Hepatocyte (in vitro differentiated cells): Measurements from ENCODE around the gene NUP43. TPM values are rescaled to one million over a fixed set of nuclear protein-coding genes. Genes with fewer than 3 reads are reported as not detected.

Experiments used
- DNase-seq: peaks from one replicate; pipeline ENCODE4 v3.0.0-alpha.2; 2016; ENCODE audit warnings: low spot score
- H2AFZ ChIP-seq: fragments of 200-600 bp; sonication (generic); 2 replicates; pipeline ENCODE4 v1.6.0; 2016; ENCODE audit warnings: antibody characterized with exemption, mild to moderate bottlenecking
- H3K27ac ChIP-seq: fragments of 200-600 bp; sonication (generic); 2 replicates; pipeline ENCODE4 v1.5.1; 2016; ENCODE audit warnings: mild to moderate bottlenecking
- H3K27me3 ChIP-seq: fragments of 200-600 bp; sonication (generic); 2 replicates; pipeline ENCODE4 v1.6.1; 2016
- H3K36me3 ChIP-seq: fragments of 200-600 bp; sonication (generic); replicated peaks from 2 replicates; pipeline ENCODE4 v1.5.1; 2016; ENCODE audit warnings: low read depth; ENCODE audit not compliant: insufficient read depth
- H3K4me1 ChIP-seq: fragments of 200-600 bp; sonication (generic); 2 replicates; pipeline ENCODE4 v1.5.1; 2016; ENCODE audit warnings: mild to moderate bottlenecking, moderate library complexity; ENCODE audit not compliant: insufficient read depth
- H3K4me2 ChIP-seq: fragments of 200-600 bp; sonication (generic); 2 replicates; pipeline ENCODE4 v1.6.0; 2016
- H3K4me3 ChIP-seq: fragments of 200-600 bp; sonication (generic); 2 replicates; pipeline ENCODE4 v1.5.1; 2016; ENCODE audit warnings: mild to moderate bottlenecking
- H3K79me2 ChIP-seq: fragments of 200-600 bp; sonication (generic); 2 replicates; pipeline ENCODE4 v1.6.0; 2017; ENCODE audit warnings: mild to moderate bottlenecking
- H3K9me2 ChIP-seq: fragments of 200-600 bp; sonication (generic); replicated peaks from 2 replicates; pipeline ENCODE4 v1.6.0; 2017; ENCODE audit warnings: mild to moderate bottlenecking; ENCODE audit not compliant: insufficient read depth
- H3K9me3 ChIP-seq: fragments of 200-600 bp; sonication (generic); 2 replicates; pipeline ENCODE4 v1.5.1; 2016; ENCODE audit warnings: low read depth, mild to moderate bottlenecking
- H4K20me1 ChIP-seq: fragments of 200-600 bp; sonication (generic); 2 replicates; pipeline ENCODE4 v1.6.0; 2016; ENCODE audit warnings: mild to moderate bottlenecking; ENCODE audit not compliant: insufficient read depth, poor library complexity, severe bottlenecking
- EZH2 ChIP-seq: fragments of 200-600 bp; sonication (generic); IDR thresholded peaks from 2 replicates; pipeline ENCODE4 v1.6.1; 2016; ENCODE audit warnings: antibody characterized with exemption, mild to moderate bottlenecking, borderline replicate concordance
- EZH2phosphoT487 ChIP-seq: fragments of 200-600 bp; sonication (generic); IDR thresholded peaks from one replicate; pipeline ENCODE4 v1.6.1; 2018; ENCODE audit warnings: antibody characterized with exemption, mild to moderate bottlenecking, low read depth, moderate library complexity; ENCODE audit not compliant: unreplicated experiment, severe bottlenecking
- WGBS: methylation state at CpG from one replicate; pipeline ENCODE4 v1.1.6; 2016; ENCODE audit warnings: low lambda C conversion rate; ENCODE audit errors: missing lambda C conversion rate; 5-methylcytosine and 5-hydroxymethylcytosine counted together
- polyA plus RNA-seq: library from polyadenylated mRNA; unstranded; fragments of >200 nt; fragmentation: Nextera tagmentation; extraction: Ambion mirVana; gene quantifications from 2 replicates; pipeline ENCODE4 v1.2.1, GENCODE V29; 2016
- total RNA-seq: library from RNA; depleted of rRNA; stranded (reverse); fragments of >200 nt; gene quantifications from 2 replicates; pipeline ENCODE4 v1.2.3, GENCODE V29; 2014
- TF ChIP-seq, protein P1 (sequence below): fragments of 200-600 bp; sonication (generic); IDR thresholded peaks from 2 replicates; pipeline ENCODE4 v1.5.1; 2016; ENCODE audit warnings: antibody characterized with exemption, mild to moderate bottlenecking; ENCODE audit not compliant: poor library complexity

Gene NUP43
- total and polyA plus RNA-seq, 2 experiments from 2014 or later, result 9.8 to 37.2 TPM

DNA sequence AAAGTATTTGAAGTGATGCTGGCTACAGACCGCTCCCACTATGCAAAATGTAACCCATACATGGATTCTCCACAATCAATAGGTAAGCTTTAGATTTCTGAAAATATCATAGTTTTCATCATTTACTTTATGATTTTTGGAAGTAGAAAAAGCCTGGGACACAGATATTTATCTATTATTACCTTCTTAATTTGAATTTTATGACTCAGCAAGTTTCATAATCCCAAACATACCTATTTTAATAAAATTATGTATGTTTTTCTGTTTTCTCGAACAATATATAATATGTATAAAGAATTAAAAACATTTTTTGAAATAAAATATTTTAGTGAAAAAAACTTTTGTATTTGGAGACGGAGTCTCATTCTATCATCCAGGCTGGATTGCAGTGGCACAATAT is 24.9 kb upstream of the NUP43 start:
- peaks cover 39% of the 10 kb centered on the region for H3K79me2 ChIP-seq
- H3K4me3 ChIP-seq, result no peak overlapping the region
- no peak for DNase-seq
- H3K4me1 ChIP-seq, result no peaks in the 10 kb centered on the region
- H4K20me1 ChIP-seq, result no peaks in the 10 kb centered on the region
- no peak overlapping the region for H3K27ac ChIP-seq
- peaks cover 5% of the 10 kb centered on the region for H3K9me3 ChIP-seq
- H3K36me3 ChIP-seq, result no peaks in the 10 kb centered on the region
- WGBS, result 97% methylated on average over 3 of the region's 3 CpGs
- H3K9me2 ChIP-seq, result no peaks in the 10 kb centered on the region
- no peak overlapping the region for H3K4me2 ChIP-seq
- H2AFZ ChIP-seq, result no peak overlapping the region
- H3K27me3 ChIP-seq, result no peaks in the 10 kb centered on the region
- TF ChIP-seq EZH2, result no peak
- TF ChIP-seq, protein P1, sequence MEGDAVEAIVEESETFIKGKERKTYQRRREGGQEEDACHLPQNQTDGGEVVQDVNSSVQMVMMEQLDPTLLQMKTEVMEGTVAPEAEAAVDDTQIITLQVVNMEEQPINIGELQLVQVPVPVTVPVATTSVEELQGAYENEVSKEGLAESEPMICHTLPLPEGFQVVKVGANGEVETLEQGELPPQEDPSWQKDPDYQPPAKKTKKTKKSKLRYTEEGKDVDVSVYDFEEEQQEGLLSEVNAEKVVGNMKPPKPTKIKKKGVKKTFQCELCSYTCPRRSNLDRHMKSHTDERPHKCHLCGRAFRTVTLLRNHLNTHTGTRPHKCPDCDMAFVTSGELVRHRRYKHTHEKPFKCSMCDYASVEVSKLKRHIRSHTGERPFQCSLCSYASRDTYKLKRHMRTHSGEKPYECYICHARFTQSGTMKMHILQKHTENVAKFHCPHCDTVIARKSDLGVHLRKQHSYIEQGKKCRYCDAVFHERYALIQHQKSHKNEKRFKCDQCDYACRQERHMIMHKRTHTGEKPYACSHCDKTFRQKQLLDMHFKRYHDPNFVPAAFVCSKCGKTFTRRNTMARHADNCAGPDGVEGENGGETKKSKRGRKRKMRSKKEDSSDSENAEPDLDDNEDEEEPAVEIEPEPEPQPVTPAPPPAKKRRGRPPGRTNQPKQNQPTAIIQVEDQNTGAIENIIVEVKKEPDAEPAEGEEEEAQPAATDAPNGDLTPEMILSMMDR, result no peak
- no peak for TF ChIP-seq EZH2phosphoT487

DNA sequence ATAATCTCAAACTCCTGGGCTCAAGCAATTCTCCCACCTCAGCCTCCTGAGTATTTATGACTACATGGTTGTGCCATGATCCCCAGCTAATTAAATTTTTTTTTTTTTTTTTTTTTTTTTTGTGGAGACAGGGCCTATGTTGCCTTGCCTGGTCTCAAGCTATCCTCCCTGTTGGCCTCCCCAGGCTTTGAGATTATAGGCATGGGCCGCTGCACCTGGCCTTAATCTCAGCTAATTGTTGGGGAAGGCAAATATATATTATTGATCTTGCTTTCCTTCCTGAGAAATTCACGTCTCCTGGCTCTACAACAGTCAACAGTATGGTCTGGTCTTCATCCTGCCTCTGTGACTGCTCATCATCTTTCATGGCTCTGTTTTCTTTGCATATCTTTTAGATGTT is 23.3 kb upstream of the NUP43 start:
- no peak overlapping the region for H3K27ac ChIP-seq
- peaks cover 48% of the 10 kb centered on the region for H3K79me2 ChIP-seq
- H3K9me2 ChIP-seq, result no peaks in the 10 kb centered on the region
- TF ChIP-seq EZH2 (no peak), EZH2phosphoT487 (no peak)
- TF ChIP-seq, protein P1, result no peak
- H3K4me3 ChIP-seq, result no peak overlapping the region
- H4K20me1 ChIP-seq, result no peaks in the 10 kb centered on the region
- H3K27me3 ChIP-seq, result no peaks in the 10 kb centered on the region
- H3K9me3 ChIP-seq, result peaks cover 11% of the 10 kb centered on the region
- DNase-seq, result no peak
- no peak overlapping the region for H3K4me2 ChIP-seq
- H2AFZ ChIP-seq, result no peak overlapping the region
- 93% methylated on average over 2 of the region's 2 CpGs for WGBS
- H3K4me1 ChIP-seq, result no peaks in the 10 kb centered on the region
- H3K36me3 ChIP-seq, result no peaks in the 10 kb centered on the region

DNA sequence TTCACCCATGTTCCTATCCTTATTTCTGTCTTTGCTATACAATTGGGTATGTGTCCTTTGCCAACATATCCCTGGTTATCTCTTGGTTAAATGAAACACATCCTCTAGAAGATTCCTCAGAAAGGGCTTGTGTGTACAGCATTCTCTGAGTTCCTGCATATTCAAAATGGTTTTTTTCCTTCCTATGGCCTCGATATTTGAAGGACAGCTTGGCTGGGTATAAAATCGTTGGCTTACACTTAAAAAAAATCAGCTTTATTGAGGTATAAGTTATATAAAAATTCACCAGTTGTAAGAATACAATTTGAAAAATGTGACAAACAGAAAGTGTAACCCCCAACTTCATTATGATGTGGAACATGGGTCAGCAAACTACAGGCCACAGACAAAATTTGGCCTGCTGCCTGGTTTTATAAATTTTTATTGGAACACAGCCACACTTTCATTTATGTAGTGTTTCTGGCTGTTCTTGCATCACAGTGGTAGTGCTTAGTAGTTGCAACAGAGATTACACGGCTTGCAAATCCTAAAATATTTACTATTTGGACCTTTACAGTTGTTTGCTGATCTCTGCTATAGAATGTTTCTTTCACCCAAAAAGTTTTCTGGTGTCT is 19.9 kb upstream of the NUP43 start:
- 79% methylated on average over 3 of the region's 3 CpGs for WGBS
- H3K27me3 ChIP-seq, result no peaks in the 10 kb centered on the region
- H3K4me1 ChIP-seq, result no peaks in the 10 kb centered on the region
- peaks cover 71% of the 10 kb centered on the region for H3K79me2 ChIP-seq
- H3K27ac ChIP-seq, result no peak overlapping the region
- no peaks in the 10 kb centered on the region for H4K20me1 ChIP-seq
- no peak for DNase-seq
- no peaks in the 10 kb centered on the region for H3K36me3 ChIP-seq
- no peaks in the 10 kb centered on the region for H3K9me2 ChIP-seq
- no peak overlapping the region for H3K4me2 ChIP-seq
- peaks cover 11% of the 10 kb centered on the region for H3K9me3 ChIP-seq
- TF ChIP-seq, protein P1, result no peak
- TF ChIP-seq EZH2phosphoT487, result no peak
- TF ChIP-seq EZH2, result no peak
- H3K4me3 ChIP-seq, result no peak overlapping the region
- no peak overlapping the region for H2AFZ ChIP-seq

DNA sequence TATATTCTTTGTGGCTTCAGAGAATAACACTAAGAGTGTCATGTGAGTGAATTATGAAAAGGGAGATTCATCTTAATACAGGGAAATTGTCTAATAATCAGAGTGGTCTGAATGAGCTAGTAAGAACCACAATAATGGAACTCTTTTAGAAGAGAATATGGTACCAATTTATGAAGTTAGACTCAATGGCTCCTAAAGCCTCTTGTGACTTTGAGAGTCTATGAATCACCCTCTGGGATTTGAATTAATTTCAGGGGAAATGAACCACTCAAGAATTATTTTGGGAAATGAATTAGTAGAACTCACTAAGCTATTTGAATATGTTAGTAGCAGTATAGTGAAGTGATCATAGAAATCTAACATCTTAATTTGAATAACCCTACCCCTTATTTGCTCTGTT is 17.5 kb upstream of the NUP43 start:
- Histone ChIP-seq H4K20me1 (no peaks in the 10 kb centered on the region), H3K4me2 (no peak overlapping the region), H3K9me3 (peaks cover 11% of the 10 kb centered on the region), H2AFZ (no peak overlapping the region), H3K27ac (no peak overlapping the region), H3K79me2 (peaks cover 88% of the 10 kb centered on the region), H3K4me1 (no peaks in the 10 kb centered on the region), H3K4me3 (no peak overlapping the region), H3K36me3 (no peaks in the 10 kb centered on the region), H3K27me3 (no peaks in the 10 kb centered on the region), H3K9me2 (no peaks in the 10 kb centered on the region)
- TF ChIP-seq, protein P1, result no peak
- no peak for TF ChIP-seq EZH2
- TF ChIP-seq EZH2phosphoT487, result no peak
- DNase-seq, result no peak
